Thyroid gland (tissue), 4 donors: Measurements from ENCODE around the gene MGLL. TPM values are rescaled to one million over a fixed set of nuclear protein-coding genes. Genes with fewer than 3 reads are reported as not detected.

Experiments used
- DNase-seq, 2 donors: peaks; one replicate each; pipeline ENCODE4 v3.0.0-alpha.2; 2019
- H3K27ac ChIP-seq, 3 donors: fragments of 200-600 bp; sonication (generic); 1 replicate in 2 of 3; 2 replicates in 1 of 3; pipeline ENCODE4 v1.5.1; 2016 to 2019; ENCODE audit warnings: mild to moderate bottlenecking in 1 of 3, moderate library complexity in 1 of 3
- H3K27me3 ChIP-seq: fragments of 200-600 bp; sonication (generic); one replicate; pipeline ENCODE4 v1.5.1; 2019
- H3K36me3 ChIP-seq, 2 donors: fragments of 200-600 bp; sonication (generic); one replicate each; pipeline ENCODE4 v1.5.1; 2016 to 2019
- H3K4me1 ChIP-seq, 2 donors: fragments of 200-600 bp; sonication (generic); one replicate each; pipeline ENCODE4 v1.5.1; 2017 to 2019
- H3K4me3 ChIP-seq, 3 donors: fragments of 200-600 bp; sonication (generic); replicated peaks in 1 of 3; 1 replicate in 2 of 3; 2 replicates in 1 of 3; pipeline ENCODE4 v1.5.1; 2016; ENCODE audit warnings: mild to moderate bottlenecking in 1 of 3
- H3K9me3 ChIP-seq: fragments of 200-600 bp; sonication (generic); one replicate; pipeline ENCODE4 v1.5.1; 2017
- CTCF ChIP-seq, 6 experiments: fragments of 200-600 bp in 3 of 6; fragments of 450-650 bp in 3 of 6; sonication (generic) in 3 of 6; IDR thresholded peaks; one replicate each; pipeline ENCODE4 v1.5.1; 2016 to 2019; ENCODE audit warnings: antibody characterized with exemption in 6 of 6, mild to moderate bottlenecking in 2 of 6, inconsistent platforms in 1 of 6, moderate library complexity in 1 of 6
- POLR2A ChIP-seq, 2 donors: fragments of 450-650 bp; IDR thresholded peaks; one replicate each; pipeline ENCODE4 v1.6.1; 2017; ENCODE audit warnings: antibody characterized with exemption in 2 of 2, mild to moderate bottlenecking in 2 of 2, moderate library complexity in 1 of 2
- WGBS, 2 donors: methylation state at CpG; one replicate each; pipeline ENCODE4 v1.1.5; 2017; 5-methylcytosine and 5-hydroxymethylcytosine counted together
- intact Hi-C: fragments of 100-400 bp; cut with DNase I; formaldehyde crosslinking; loops from one replicate; pipeline ENCODE4 v1.15.1; 2023
- total RNA-seq, 4 donors: library from RNA; depleted of rRNA; stranded (reverse); fragments of >200 nt; gene quantifications; one replicate each; pipeline ENCODE4 v1.2.3, GENCODE V29; 2016

The MGLL gene
- total RNA-seq, 4 donors from 2014 or later, result 12.4 to 24.7 (median 18.4) TPM

GRCh38 chr3:127775398-127776109 lies 46.8 kb downstream of the MGLL start:
- 48 to 58% methylated on average over 12 to 17 of the region's 17 CpGs for WGBS, 2 donors
- H3K27me3 ChIP-seq, result no peaks in the 10 kb centered on the region
- no peaks in the 10 kb centered on the region for H3K36me3 ChIP-seq
- H3K4me1 ChIP-seq, result peaks cover 0 to 9% of the 10 kb centered on the region in 2 donors
- TF ChIP-seq POLR2A (IDR thresholded peaks at IDR 0.05) (no peak), CTCF (IDR thresholded peaks at IDR 0.05) (no peak)
- intact Hi-C loops, result no loop called here
- H3K9me3 ChIP-seq, result no peaks in the 10 kb centered on the region
- DNase-seq, result no peak
- peak overlapping the region in 2 of 3 donors; percentile 29 to 35 for H3K27ac ChIP-seq
- H3K4me3 ChIP-seq, result no peak overlapping the region

GRCh38 chr3:127774647-127775046 lies 47.7 kb downstream of the MGLL start:
- no peak for TF ChIP-seq POLR2A (IDR thresholded peaks at IDR 0.05)
- TF ChIP-seq CTCF (IDR thresholded peaks at IDR 0.05), result no peak
- H3K4me3 ChIP-seq, result no peak overlapping the region
- no peak for DNase-seq
- H3K4me1 ChIP-seq, result peaks cover 0 to 9% of the 10 kb centered on the region in 2 donors
- intact Hi-C loops, result no loop called here
- H3K27me3 ChIP-seq, result no peaks in the 10 kb centered on the region
- no peak overlapping the region for H3K27ac ChIP-seq
- WGBS, 2 donors, result 84 to 88% methylated on average over 6 of the region's 6 CpGs
- no peaks in the 10 kb centered on the region for H3K9me3 ChIP-seq
- no peaks in the 10 kb centered on the region for H3K36me3 ChIP-seq

- WGBS, 2 donors, result 92 to 93% methylated on average over 8 of the region's 8 CpGs
- DNase-seq, result no peak
- Histone ChIP-seq H3K4me3 (no peak overlapping the region), H3K4me1 (peaks cover 0 to 9% of the 10 kb centered on the region in 2 donors), H3K9me3 (no peaks in the 10 kb centered on the region), H3K27ac (no peak overlapping the region), H3K36me3 (no peaks in the 10 kb centered on the region), H3K27me3 (no peaks in the 10 kb centered on the region)
- intact Hi-C loops, result no loop called here
- TF ChIP-seq CTCF (IDR thresholded peaks at IDR 0.05) (no peak), POLR2A (IDR thresholded peaks at IDR 0.05) (no peak)
Observed at GRCh38 chr3:127773752-127774395, 48.4 kb downstream of the MGLL start.

GRCh38 chr3:127772827-127773751 lies 49.2 kb downstream of the MGLL start:
- no peak for DNase-seq
- H3K27ac ChIP-seq, result no peak overlapping the region
- WGBS, 2 donors, result 95 to 96% methylated on average over 12 of the region's 12 CpGs

More at GRCh38 chr3:127772827-127773751, 49.2 kb downstream of the MGLL start:
- Histone ChIP-seq H3K9me3 (no peaks in the 10 kb centered on the region), H3K36me3 (no peaks in the 10 kb centered on the region), H3K4me1 (peaks cover 0 to 9% of the 10 kb centered on the region in 2 donors), H3K27me3 (no peaks in the 10 kb centered on the region), H3K4me3 (no peak overlapping the region)
- intact Hi-C loops, result no loop called here
- TF ChIP-seq CTCF (IDR thresholded peaks at IDR 0.05) (no peak), POLR2A (IDR thresholded peaks at IDR 0.05) (no peak)
